ENCODE results near the gene TUBA4B.

DNA sequence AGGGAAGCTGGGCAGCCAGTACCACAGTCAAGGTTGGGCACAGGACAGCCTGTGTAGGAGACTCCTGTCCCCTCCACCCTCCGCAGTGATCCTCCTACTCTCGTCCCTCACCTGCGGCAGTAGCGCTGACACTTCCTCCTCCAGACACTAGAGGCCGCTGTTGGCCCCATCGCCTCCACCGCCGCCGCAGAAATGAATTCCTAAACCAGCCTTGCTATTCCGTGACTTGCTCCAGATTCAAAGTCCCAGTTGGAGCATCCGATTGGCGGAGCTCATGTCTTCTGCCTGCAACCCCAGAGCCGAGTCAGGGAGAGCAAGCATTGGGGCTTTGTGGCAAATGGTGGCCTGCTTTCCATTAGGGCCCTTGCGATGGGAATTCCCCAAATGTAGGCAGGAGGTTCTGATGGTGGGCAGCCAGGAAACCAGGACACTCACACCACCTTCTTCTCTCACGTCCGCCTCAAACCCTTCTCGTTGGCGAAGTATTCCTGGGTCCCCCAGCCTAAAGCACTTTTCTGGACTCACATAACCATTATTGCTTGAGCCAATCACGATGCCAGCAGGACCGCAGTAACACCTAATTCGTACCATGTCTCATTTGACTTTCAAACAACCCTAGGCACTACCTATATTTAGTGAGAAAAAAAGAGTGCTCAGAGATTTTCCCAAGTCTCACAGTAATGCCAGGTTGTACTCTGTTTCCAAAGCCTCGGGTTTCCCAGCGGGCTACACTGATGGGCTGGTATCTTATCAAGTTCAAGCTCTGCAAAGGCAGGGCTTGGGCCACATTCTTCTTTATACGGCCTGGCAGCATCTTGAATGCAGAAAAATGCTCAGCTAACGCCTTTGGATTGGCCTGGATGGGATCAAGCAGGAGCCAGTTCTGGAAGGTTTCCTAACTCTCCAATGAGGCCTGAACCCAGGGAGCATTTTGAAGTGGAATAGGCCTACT lies 24.9 kb downstream of the TUBA4B start:
- no peak for TF ChIP-seq POLR2A (IDR thresholded peaks at IDR 0.05)
- TF ChIP-seq, protein P1, sequence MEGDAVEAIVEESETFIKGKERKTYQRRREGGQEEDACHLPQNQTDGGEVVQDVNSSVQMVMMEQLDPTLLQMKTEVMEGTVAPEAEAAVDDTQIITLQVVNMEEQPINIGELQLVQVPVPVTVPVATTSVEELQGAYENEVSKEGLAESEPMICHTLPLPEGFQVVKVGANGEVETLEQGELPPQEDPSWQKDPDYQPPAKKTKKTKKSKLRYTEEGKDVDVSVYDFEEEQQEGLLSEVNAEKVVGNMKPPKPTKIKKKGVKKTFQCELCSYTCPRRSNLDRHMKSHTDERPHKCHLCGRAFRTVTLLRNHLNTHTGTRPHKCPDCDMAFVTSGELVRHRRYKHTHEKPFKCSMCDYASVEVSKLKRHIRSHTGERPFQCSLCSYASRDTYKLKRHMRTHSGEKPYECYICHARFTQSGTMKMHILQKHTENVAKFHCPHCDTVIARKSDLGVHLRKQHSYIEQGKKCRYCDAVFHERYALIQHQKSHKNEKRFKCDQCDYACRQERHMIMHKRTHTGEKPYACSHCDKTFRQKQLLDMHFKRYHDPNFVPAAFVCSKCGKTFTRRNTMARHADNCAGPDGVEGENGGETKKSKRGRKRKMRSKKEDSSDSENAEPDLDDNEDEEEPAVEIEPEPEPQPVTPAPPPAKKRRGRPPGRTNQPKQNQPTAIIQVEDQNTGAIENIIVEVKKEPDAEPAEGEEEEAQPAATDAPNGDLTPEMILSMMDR (IDR thresholded peaks at IDR 0.05 in 4 of 5, conservative IDR thresholded peaks at IDR 0.05 in 1 of 5) = peak; percentile 92 to 99 (median 98)
